T-helper 2 cell treated with Interferon-gamma antibody and Interleukin-4, amounts not matched to agents 100 ng/mL and 5 ng/mL, for 36 hours (primary cell): ENCODE data around the gene C11orf52. TPM values are rescaled to one million over a fixed set of nuclear protein-coding genes. Genes with fewer than 3 reads are reported as not detected.

Experiments used
- intact Hi-C: fragments of 100-400 bp; cut with micrococcal nuclease; formaldehyde crosslinking; loops from one replicate; pipeline ENCODE4 v1.15.1; 2023
- total RNA-seq: library from RNA; stranded (reverse); gene quantifications from 2 replicates; pipeline ENCODE4 v1.2.3, GENCODE V29; 2022

C11orf52 gene
- total RNA-seq, 1 donor from 2014 or later: not detected

- intact Hi-C loops: loop anchor here (2.0 kb wide), 2 partner anchors 57 to 89 kb away; partner anchors contain the start of genes CFAP68, DLAT and FDXACB1
Measured at GRCh38 chr11:111935317-111936039, 16.8 kb downstream of the C11orf52 start.

GRCh38 chr11:111936040-111936540 is 17.4 kb downstream of the C11orf52 start:
- intact Hi-C loops: loop anchor here (2.0 kb wide), 2 partner anchors 57 to 89 kb away; partner anchors contain the start of genes CFAP68, DLAT and FDXACB1

GRCh38 chr11:111937461-111937769 is 18.7 kb downstream of the C11orf52 start:
- intact Hi-C loops: loop anchor here (2.0 kb wide), 2 partner anchors 59 to 87 kb away; partner anchors contain the start of genes CFAP68, DLAT and FDXACB1

- intact Hi-C loops: loop anchor here (2.0 kb wide), 2 partner anchors 59 to 87 kb away; partner anchors contain the start of genes CFAP68, DLAT and FDXACB1
Measured at GRCh38 chr11:111937844-111938243, 19.1 kb downstream of the C11orf52 start.

DNA sequence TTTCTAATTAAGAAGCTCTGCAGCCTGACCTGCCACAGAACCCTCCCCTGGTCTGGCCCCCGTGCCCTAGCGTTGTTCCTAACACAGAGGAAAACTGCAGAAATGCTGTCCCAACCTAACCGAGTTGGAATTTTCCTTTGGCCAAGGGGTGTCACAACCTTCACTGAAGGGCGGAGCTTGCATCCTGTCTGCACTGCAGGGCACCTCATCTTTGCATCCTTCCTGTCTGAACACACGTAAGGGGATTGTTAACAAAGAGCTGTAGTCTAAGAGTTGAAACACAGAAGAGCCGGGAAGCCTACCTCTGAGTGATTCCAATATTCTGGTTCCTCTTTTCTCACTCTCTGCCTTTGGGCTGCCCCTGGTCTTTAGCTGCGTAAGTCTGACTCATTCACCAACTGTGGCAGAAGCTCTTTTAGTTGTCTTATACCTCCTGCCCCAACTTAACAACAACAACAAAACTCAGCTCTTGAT is 20.0 kb downstream of the C11orf52 start:
- intact Hi-C loops: no loop called here

GRCh38 chr11:111939836-111940604 is 21.3 kb downstream of the C11orf52 start:
- intact Hi-C loops: no loop called here

GRCh38 chr11:111941963-111942362 is 23.2 kb downstream of the C11orf52 start:
- intact Hi-C loops: no loop called here

GRCh38 chr11:111942829-111943228 is 24.1 kb downstream of the C11orf52 start:
- intact Hi-C loops: no loop called here

GRCh38 chr11:111944139-111944538 is 25.4 kb downstream of the C11orf52 start:
- intact Hi-C loops: no loop called here

GRCh38 chr11:111944651-111945051 is 25.9 kb downstream of the C11orf52 start:
- intact Hi-C loops: no loop called here

DNA sequence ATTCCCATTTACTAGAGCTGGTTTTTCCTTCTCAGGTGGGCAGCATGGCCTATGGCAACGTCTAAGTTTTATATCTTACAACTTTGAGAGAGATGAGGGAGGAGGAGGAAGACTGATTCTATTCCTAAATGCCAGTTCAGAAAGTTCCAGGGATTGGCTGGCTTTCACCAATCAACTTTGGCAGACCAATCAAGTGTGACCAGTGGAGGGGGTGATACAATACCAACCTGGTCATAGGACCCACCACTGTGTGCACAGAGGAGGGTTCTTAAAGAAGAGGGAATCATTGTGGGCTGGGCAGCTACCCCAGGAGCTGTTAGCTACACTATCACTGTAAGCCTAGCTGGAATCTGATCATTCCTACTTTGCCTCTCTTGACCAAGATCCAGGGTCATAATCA is 26.5 kb downstream of the C11orf52 start:
- intact Hi-C loops: no loop called here

- intact Hi-C loops: no loop called here
Measured at GRCh38 chr11:111946499-111946898, 27.8 kb downstream of the C11orf52 start.

- intact Hi-C loops: no loop called here
Measured at GRCh38 chr11:111947143-111947542, 28.4 kb downstream of the C11orf52 start.

- intact Hi-C loops: no loop called here
Measured at GRCh38 chr11:111949519-111950426, 31.1 kb downstream of the C11orf52 start.

DNA sequence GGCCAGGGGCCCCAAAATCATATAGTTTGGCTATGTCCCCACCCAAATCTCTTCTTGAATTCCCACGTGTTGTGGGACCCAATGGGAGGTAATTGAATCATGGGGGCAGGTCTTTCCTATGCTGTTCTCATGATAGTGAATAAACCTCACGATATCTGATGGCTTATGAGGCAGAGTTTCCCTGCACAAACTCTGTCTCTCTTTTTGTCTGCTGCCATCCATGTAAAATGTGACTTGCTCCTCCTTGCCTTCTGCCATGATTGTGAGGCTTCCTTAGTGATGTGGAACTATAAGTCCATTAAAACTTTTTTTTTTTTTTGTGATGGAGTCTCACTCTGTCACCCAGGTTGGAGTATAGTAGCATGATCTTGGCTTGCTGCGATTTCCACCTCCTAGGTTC is 32.9 kb downstream of the C11orf52 start:
- intact Hi-C loops: no loop called here

- intact Hi-C loops: no loop called here
Measured at GRCh38 chr11:111954154-111954553, 35.4 kb downstream of the C11orf52 start.

DNA sequence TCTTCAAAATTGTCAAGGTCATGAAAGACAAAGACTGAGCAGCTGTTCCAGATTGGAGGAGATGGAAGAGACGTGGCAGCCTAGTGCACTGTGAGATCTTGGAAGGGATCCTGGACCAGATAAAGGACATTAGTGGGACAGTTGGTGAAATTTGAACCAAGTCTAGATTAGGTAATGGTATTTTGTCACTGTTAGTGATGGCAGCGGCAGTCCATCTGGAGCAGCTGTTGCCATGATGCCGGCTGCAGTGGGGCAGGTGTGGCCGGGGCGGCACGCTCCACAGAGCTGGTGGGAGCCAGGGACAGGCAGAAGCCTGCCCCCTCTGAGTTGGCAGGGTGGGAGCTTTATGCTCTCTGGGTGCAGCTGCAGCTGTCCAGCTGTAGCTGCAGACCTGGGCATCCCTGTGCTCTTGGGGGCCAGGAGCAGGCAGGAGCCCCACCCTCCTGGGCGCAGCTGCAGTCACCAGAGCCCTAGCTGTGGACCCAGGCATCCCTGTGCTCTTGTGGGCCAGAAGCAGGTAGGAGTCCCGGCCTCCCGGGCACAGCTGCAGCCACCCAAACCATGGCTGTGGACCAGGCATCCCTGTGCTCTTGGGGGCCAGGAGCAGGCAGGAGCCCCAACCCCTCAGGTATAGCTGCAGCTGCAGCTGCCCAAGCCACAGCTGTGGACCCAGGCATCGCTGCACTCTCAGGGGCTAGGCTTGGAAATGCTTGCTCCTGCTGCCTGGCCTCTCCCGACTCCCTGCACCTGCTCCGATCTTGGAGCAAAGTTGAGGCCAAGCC is 39.1 kb downstream of the C11orf52 start:
- intact Hi-C loops: no loop called here

- intact Hi-C loops: no loop called here
Measured at GRCh38 chr11:111960916-111961315, 42.2 kb downstream of the C11orf52 start.

DNA sequence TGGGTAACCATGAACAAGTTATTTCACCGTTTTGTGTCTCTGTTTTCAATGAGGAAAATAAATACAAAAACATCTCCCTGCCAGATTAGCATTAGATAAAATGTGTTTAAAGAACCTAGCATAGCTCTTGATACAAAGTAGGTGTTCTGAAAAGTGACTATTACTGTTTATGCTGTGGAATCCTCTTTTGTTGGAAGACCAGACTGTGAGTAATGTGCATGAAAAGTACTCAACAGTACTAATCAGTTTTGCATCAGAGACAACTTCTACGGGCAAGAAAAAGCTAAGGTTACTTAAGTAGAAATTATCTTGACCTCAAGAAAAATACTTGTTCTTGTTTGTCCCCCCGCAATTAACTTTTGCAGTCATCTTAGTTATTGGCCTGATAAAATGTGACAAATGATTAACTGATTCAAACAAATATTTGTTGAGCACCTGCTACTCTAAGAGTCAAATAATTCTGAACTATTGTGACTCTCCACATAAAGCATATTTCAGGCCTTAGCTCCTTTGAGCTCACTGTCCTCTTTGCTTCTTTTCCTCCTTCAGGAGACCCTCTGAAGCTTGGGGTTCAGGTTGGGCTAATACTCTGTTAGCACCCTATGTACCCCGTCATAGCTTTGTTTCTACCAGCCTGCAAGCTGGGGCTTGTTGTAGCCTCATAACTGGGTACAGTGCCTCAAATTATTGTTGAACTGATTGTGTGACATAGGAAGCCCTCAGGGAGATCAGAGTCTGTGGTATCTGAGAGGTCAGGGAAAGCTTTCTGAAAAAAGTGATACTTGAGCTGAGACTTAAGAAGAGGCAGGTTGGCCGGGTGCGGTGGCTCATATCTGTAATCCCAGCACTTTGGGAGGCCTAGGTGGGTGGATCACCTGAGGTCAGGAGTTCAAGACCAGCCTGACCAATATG is 42.9 kb downstream of the C11orf52 start:
- intact Hi-C loops: no loop called here
